ENCODE data around the gene PRDX2. TPM values are rescaled to one million over a fixed set of nuclear protein-coding genes. Genes with fewer than 3 reads are reported as not detected.

PRDX2 gene
- total and polyA plus RNA-seq, 2 of the 4 experiments (the other 2 are of a cell fraction): 371 to 378 TPM

DNA sequence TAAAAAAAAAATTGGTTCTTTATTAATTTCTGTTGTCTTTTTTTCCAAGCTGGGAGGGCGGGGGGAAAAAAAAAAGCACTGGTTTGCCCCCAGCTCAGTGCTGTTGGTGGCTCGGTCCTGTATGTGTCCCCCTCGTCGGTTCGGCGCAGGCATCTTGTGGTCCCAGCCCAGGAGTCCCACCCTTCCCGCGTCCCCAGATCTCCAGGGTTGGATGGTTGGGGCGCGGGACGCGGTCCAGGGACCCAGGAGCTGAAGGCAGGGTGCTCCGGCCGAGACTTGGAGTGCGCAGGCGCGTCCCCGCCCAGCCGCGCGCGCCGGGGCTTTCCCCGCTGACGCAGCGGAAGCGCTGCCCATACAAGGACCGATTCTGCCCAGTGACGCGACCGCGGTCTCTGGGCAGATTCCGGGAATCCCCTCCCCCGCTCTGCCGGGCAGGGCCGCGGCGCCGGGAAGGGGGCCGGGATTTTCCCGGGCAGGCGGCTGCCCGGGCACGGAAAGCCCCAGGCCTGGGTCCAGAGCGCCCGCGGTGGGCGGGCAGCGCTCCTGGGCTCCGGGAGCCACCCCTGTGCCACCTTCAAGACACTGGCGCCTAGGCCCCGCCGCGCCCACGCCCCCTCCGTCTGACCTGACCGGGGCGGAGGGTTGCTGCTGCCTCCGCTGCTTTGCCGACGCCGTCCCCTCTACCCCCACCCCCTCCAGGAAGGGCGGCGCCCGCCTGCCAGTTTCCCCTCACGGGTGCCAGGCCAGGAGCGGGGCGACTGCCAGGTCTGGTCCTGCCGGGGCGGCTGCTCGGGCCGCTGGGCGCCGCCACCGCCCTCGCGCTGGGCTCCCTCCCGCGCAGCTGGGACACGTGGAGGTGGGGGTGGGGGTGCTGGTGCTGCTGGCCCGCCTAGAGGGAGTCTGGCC, 8.1 kb downstream of the PRDX2 start (continued):
- TF ChIP-seq, protein P1, sequence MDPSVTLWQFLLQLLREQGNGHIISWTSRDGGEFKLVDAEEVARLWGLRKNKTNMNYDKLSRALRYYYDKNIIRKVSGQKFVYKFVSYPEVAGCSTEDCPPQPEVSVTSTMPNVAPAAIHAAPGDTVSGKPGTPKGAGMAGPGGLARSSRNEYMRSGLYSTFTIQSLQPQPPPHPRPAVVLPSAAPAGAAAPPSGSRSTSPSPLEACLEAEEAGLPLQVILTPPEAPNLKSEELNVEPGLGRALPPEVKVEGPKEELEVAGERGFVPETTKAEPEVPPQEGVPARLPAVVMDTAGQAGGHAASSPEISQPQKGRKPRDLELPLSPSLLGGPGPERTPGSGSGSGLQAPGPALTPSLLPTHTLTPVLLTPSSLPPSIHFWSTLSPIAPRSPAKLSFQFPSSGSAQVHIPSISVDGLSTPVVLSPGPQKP (IDR thresholded peaks at IDR 0.05; ENCODE audit: borderline replicate concordance, low read depth, low read length): peak; percentile 99

DNA sequence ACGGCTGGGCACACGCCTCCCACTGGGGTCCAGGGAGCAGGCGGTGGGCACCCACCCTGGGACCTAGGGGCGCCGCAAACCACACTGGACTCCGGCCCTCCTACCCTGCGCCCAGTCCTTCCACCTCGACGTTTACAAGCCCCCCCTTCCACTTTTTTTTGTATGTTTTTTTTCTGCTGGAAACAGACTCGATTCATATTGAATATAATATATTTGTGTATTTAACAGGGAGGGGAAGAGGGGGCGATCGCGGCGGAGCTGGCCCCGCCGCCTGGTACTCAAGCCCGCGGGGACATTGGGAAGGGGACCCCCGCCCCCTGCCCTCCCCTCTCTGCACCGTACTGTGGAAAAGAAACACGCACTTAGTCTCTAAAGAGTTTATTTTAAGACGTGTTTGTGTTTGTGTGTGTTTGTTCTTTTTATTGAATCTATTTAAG, 8.7 kb downstream of the PRDX2 start:
- Histone ChIP-seq H3K4me1 (ENCODE audit: control insufficient read depth, insufficient read depth, low read length) (peaks cover 19% of the 10 kb centered on the region), H2BK120ac (ENCODE audit: low read depth, low read length) (peak overlapping the region; percentile 17; the same call in 1 of the 2 replicates), H3K36me3 (ENCODE audit: control insufficient read depth, insufficient read depth, low read length) (no peaks in the 10 kb centered on the region), H3K79me1 (ENCODE audit: low read depth in 1 of 2, low read length in 2 of 2) (peaks cover 0 to 39% of the 10 kb centered on the region in 2 experiments; a peak in 2 of 4 replicates), H3K4me3 (ENCODE audit: insufficient read depth, low read depth, low read length) (peak overlapping the region; percentile 97), H3K18ac (ENCODE audit: low read depth, low read length) (peak overlapping the region; percentile 64; the same call in 1 of the 2 replicates), H3K9ac (ENCODE audit: low read depth, low read length) (peak overlapping the region; percentile 80), H3K4me2 (ENCODE audit: low read depth, low read length) (peak overlapping the region; percentile 88), H2BK15ac (ENCODE audit: low read depth, low read length) (no peak overlapping the region), H2BK5ac (ENCODE audit: low read depth, low read length, poor library complexity, severe bottlenecking) (peak overlapping the region; percentile 92), H4K91ac (ENCODE audit: insufficient read depth, low read depth, low read length) (peak overlapping the region; percentile 64; the same call in 1 of the 2 replicates), H2BK20ac (ENCODE audit: low read depth, low read length) (no peak overlapping the region), H2AK5ac (ENCODE audit: low read depth, low read length) (peak overlapping the region; percentile 72), H3K14ac (replicated peaks; ENCODE audit: low read depth, low read length) (peak overlapping the region; percentile 95), H3K23ac (ENCODE audit: low read depth, low read length) (peak overlapping the region; percentile 69), H3K56ac (ENCODE audit: extremely low read depth, insufficient read depth, low read length) (peak overlapping the region; percentile 70), H3K27ac (ENCODE audit: insufficient read depth, low read length) (peak overlapping the region; percentile 85), H3K9me3 (ENCODE audit: control insufficient read depth, insufficient read depth, low read length) (no peaks in the 10 kb centered on the region), H4K5ac (ENCODE audit: low read depth, low read length) (peak overlapping the region; percentile 62; the same call in 1 of the 2 replicates), H4K8ac (ENCODE audit: low read depth in 2 of 2, low read length in 2 of 2) (peak overlapping the region; percentile 10 to 88; a peak in 2 of 4 replicates), H3K9me1 (ENCODE audit: insufficient read depth, low read length) (no peaks in the 10 kb centered on the region; the same call in none of the 2 replicates), H3K27me3 (ENCODE audit: control insufficient read depth, insufficient read depth, low read length) (no peaks in the 10 kb centered on the region), H2AK9ac (replicated peaks; ENCODE audit: low read depth, low read length, poor library complexity) (peak overlapping the region; percentile 97), H3K4ac (ENCODE audit: low read depth, low read length) (peak overlapping the region; percentile 83), H4K20me1 (ENCODE audit: insufficient read depth, low read length) (peaks cover 20% of the 10 kb centered on the region), H2AFZ (replicated peaks; ENCODE audit: low read length, poor library complexity) (peak overlapping the region; percentile 81)
- TF ChIP-seq MAZ (IDR thresholded peaks at IDR 0.05; ENCODE audit: borderline replicate concordance, low read depth, low read length) (peak; percentile 32; the same call in 1 of the 2 replicates), FOS (IDR thresholded peaks at IDR 0.05; ENCODE audit: low read depth, low read length) (peak; percentile 44; the same call in 1 of the 2 replicates), RCOR1 (IDR thresholded peaks at IDR 0.05; ENCODE audit: insufficient replicate concordance, low read length) (no peak)
- TF ChIP-seq, protein P2, sequence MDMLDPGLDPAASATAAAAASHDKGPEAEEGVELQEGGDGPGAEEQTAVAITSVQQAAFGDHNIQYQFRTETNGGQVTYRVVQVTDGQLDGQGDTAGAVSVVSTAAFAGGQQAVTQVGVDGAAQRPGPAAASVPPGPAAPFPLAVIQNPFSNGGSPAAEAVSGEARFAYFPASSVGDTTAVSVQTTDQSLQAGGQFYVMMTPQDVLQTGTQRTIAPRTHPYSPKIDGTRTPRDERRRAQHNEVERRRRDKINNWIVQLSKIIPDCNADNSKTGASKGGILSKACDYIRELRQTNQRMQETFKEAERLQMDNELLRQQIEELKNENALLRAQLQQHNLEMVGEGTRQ (IDR thresholded peaks at IDR 0.05; ENCODE audit: low read depth, low read length): no peak
- intact Hi-C loops (cut with micrococcal nuclease) (no loop called here), in situ Hi-C loops (cut with MboI; ENCODE audit: low sequenced_read_pairs) (loop anchor here (25.0 kb wide), 1 partner anchor 1044 kb away; no protein-coding TSS in a partner anchor), dilution Hi-C loops (cut with HindIII; ENCODE audit: low sequenced_read_pairs, unreplicated experiment) (no loop called here)
- no peak for DNase-seq
- no CpG with 5 or more reads among the region's 22 CpGs for WGBS, 2 experiments (ENCODE audit: extremely low coverage in 2 of 2, insufficient read length in 1 of 2)
- no peak for ATAC-seq (ENCODE audit: low read depth)
- ChIA-PET POLR2A (ENCODE audit: unreplicated experiment) (interaction anchor here (0.6 to 2.4 kb wide), 5 partner anchors 10 to 243 kb away, joined by 3 to 11 read pairs (median 5); no protein-coding TSS in a partner anchor), CTCF (interaction anchor here (1.1 to 3.0 kb wide), 5 partner anchors 15 to 35 kb away, joined by 3 to 14 read pairs (median 8); no protein-coding TSS in a partner anchor)
- BruUV-seq (replicated peaks): no TSS peak
